K562 (cell line): ENCODE data around the gene EXD2. TPM values are rescaled to one million over a fixed set of nuclear protein-coding genes. Genes with fewer than 3 reads are reported as not detected.

Experiments used
- ATAC-seq: fragments of 200-7000 bp; cut with Tn5 transposase; 3 replicates; pipeline ENCODE4 v1.9.1; 2020; ENCODE audit warnings: moderate library complexity
- BruUV-seq: library from RNA; stranded (reverse); fragments of 400-500 nt; replicated peaks from 2 replicates; lab custom pipeline; 2021; lab: Mats Ljungman, UMichigan
- CTCF ChIA-PET: fragments of 300-600 bp; formaldehyde crosslinking; extraction: SDS; loops from one replicate; lab custom pipeline; 2021; ENCODE audit warnings: low intra/inter-chr PET ratio; lab: Yijun Ruan, JAX
- POLR2A ChIA-PET: fragments of 300-600, 350-650 bp; sonication (Branson Sonifier 250); formaldehyde crosslinking; extraction: SDS; loops from one replicate; lab custom pipeline; 2021; ENCODE audit warnings: antibody characterized with exemption, inconsistent platforms; lab: Yijun Ruan, JAX
- DNase-seq, 4 experiments: peaks; one replicate each; pipeline versions ENCODE4 v3.0.0 to v3.0.0-alpha.2; 2011 to 2018; ENCODE audit warnings: low spot score in 3 of 4, mixed read lengths in 3 of 4; ENCODE audit errors: extremely low read depth in 1 of 4
- FAIRE-seq: peaks from 2 replicates; lab custom pipeline; 2011; peaks lifted over from hg19 to GRCh38; lab: Jason Lieb, UNC
- H2AFZ ChIP-seq: 2 replicates; pipeline ENCODE4 v1.6.0; 2011; ENCODE audit warnings: low read depth, low read length, control low read depth, inconsistent platforms
- H3K27ac ChIP-seq: fragments of 200-600 bp; 3 replicates; pipeline ENCODE4 v1.8.0; 2011; ENCODE audit warnings: low read depth, mild to moderate bottlenecking, control low read depth, inconsistent platforms, low read length, moderate library complexity, mixed read lengths; ENCODE audit errors: extremely low read depth
- H3K27me3 ChIP-seq, 2 experiments: fragments of 300-600 bp in 1 of 2; 2 replicates in 1 of 2; 3 replicates in 1 of 2; pipeline versions ENCODE4 v1.6.0 to v1.8.0; 2011; ENCODE audit warnings: inconsistent platforms in 2 of 2, low read length in 2 of 2, mild to moderate bottlenecking in 1 of 2, mixed read lengths in 1 of 2, moderate library complexity in 1 of 2; ENCODE audit not compliant: control insufficient read depth in 2 of 2, insufficient read depth in 2 of 2
- H3K36me3 ChIP-seq: fragments of 300-600 bp; 3 replicates; pipeline ENCODE4 v1.8.0; 2011; ENCODE audit warnings: mild to moderate bottlenecking, low read length, inconsistent platforms; ENCODE audit not compliant: control insufficient read depth, insufficient read depth
- H3K4me1 ChIP-seq, 2 experiments: fragments of 200-600 bp in 1 of 2; replicated peaks in 1 of 2; 2 replicates in 1 of 2; 3 replicates in 1 of 2; pipeline versions ENCODE4 v1.5.1 to v1.8.0; 2011; ENCODE audit warnings: inconsistent platforms in 2 of 2, low read length in 2 of 2, mild to moderate bottlenecking in 1 of 2, mixed read lengths in 1 of 2, moderate library complexity in 1 of 2; ENCODE audit not compliant: control insufficient read depth in 2 of 2, insufficient read depth in 2 of 2
- H3K4me2 ChIP-seq: 2 replicates; pipeline ENCODE4 v1.6.1; 2011; ENCODE audit warnings: low read length, control low read depth, inconsistent platforms, mixed read lengths; ENCODE audit not compliant: insufficient read depth
- H3K4me3 ChIP-seq: fragments of 200-600 bp; sonication (generic), shearing (Covaris generic); 2 replicates; pipeline ENCODE4 v1.5.1; 2016; ENCODE audit warnings: control low read depth, inconsistent platforms
- H3K79me2 ChIP-seq: fragments of 200-600 bp; 3 replicates; pipeline ENCODE4 v1.8.0; 2011; ENCODE audit warnings: low read length, inconsistent platforms; ENCODE audit not compliant: control insufficient read depth, insufficient read depth
- H3K9ac ChIP-seq, 2 experiments: 2 replicates each; pipeline versions ENCODE4 v1.6.0 to v1.6.1; 2011; ENCODE audit warnings: low read depth in 2 of 2, low read length in 2 of 2, control low read depth in 1 of 2, inconsistent platforms in 1 of 2, mild to moderate bottlenecking in 1 of 2, mixed read lengths in 1 of 2; ENCODE audit not compliant: insufficient read depth in 1 of 2
- H3K9me1 ChIP-seq: one replicate; pipeline ENCODE4 v1.6.0; 2011; ENCODE audit warnings: inconsistent platforms, mild to moderate bottlenecking, low read length, moderate library complexity; ENCODE audit not compliant: control insufficient read depth, insufficient read depth
- H3K9me3 ChIP-seq: replicated peaks from 2 replicates; pipeline ENCODE4 v1.5.1; 2011; ENCODE audit warnings: low read depth, low read length, inconsistent platforms; ENCODE audit not compliant: control insufficient read depth, insufficient read depth
- H4K20me1 ChIP-seq: replicated peaks from 2 replicates; pipeline ENCODE4 v1.6.1; 2011; ENCODE audit warnings: low read length, inconsistent platforms, mixed read lengths; ENCODE audit not compliant: control insufficient read depth, insufficient read depth
- BACH1 ChIP-seq: fragments of 200-800 bp; sonication (Bioruptor generic); IDR thresholded peaks from 2 replicates; pipeline ENCODE4 v1.6.1; 2016; ENCODE audit warnings: missing genetic modification characterization, missing compliant biosample characterization
- CBFA2T2 ChIP-seq: fragments of 450-650 bp; conservative IDR thresholded peaks from 2 replicates; pipeline ENCODE4 v1.6.1; 2017; ENCODE audit warnings: mild to moderate bottlenecking
- GATA2 ChIP-seq: sonication (generic); formaldehyde crosslinking; IDR thresholded peaks from 2 replicates; pipeline ENCODE4 v1.4.0; 2020; ENCODE audit warnings: mild to moderate bottlenecking, missing genetic modification reagents
- KDM2B ChIP-seq: fragments of 250-450 bp; sonication (Bioruptor Pico); IDR thresholded peaks from 2 replicates; pipeline ENCODE4 v1.8.0; 2021; ENCODE audit warnings: mild to moderate bottlenecking, moderate library complexity
- KLF13 ChIP-seq: fragments of 450-650 bp; IDR thresholded peaks from 2 replicates; pipeline ENCODE4 v1.6.1; 2016; ENCODE audit warnings: missing genetic modification characterization, low read depth, mild to moderate bottlenecking, missing compliant biosample characterization, moderate library complexity, borderline replicate concordance
- SIRT6 ChIP-seq: IDR thresholded peaks from one replicate; pipeline ENCODE4 v1.6.1; 2012; ENCODE audit warnings: low read depth, mild to moderate bottlenecking, control low read depth, inconsistent platforms, low read length, moderate library complexity
- SMAD4 ChIP-seq: fragments of 250-450 bp; sonication (Bioruptor Pico); conservative IDR thresholded peaks from 2 replicates; pipeline ENCODE4 v1.8.0; 2021; ENCODE audit warnings: inconsistent platforms, mild to moderate bottlenecking, moderate library complexity
- STAG1 ChIP-seq: sonication (generic); formaldehyde crosslinking; IDR thresholded peaks from 2 replicates; pipeline ENCODE4 v1.5.0; 2020; ENCODE audit warnings: missing genetic modification reagents, borderline replicate concordance
- ZEB2 ChIP-seq: fragments of 450-650 bp; IDR thresholded peaks from 2 replicates; pipeline ENCODE4 v1.6.1; 2016
- ZNF586 ChIP-seq: fragments of 450-650 bp; formaldehyde crosslinking; conservative IDR thresholded peaks from 2 replicates; pipeline ENCODE4 v1.4.0; 2020; ENCODE audit warnings: mild to moderate bottlenecking, moderate library complexity
- ZNF707 ChIP-seq: fragments of 250-450 bp; sonication (Bioruptor Pico); conservative IDR thresholded peaks from 2 replicates; pipeline ENCODE4 v1.8.0; 2022; ENCODE audit warnings: inconsistent platforms, mild to moderate bottlenecking, moderate library complexity
- WGBS: fragments of 100-300 bp; shearing (Covaris generic); methylation state at CpG from one replicate; pipeline ENCODE4 v1.1.6; 2016; ENCODE audit warnings: low coverage, mixed read lengths; ENCODE audit not compliant: insufficient coverage; ENCODE audit errors: missing lambda C conversion rate; 5-methylcytosine and 5-hydroxymethylcytosine counted together
- in situ Hi-C: fragments of 300-500 bp; cut with MboI; formaldehyde crosslinking; loops from 4 replicates; pipeline ENCODE4 v1.15.0; 2018; ENCODE audit warnings: inconsistent platforms, mixed read lengths
- intact Hi-C: fragments of 100-400 bp; cut with micrococcal nuclease; formaldehyde crosslinking; loops from 2 replicates; pipeline ENCODE4 v1.14.2; 2022
- polyA plus RNA-seq, 8 experiments: library from polyadenylated mRNA; depleted of rRNA in 4 of 8; stranded (reverse) in 5 of 8; unstranded in 3 of 8; fragments of >200 nt; fragmentation: Nextera tagmentation in 2 of 8; fragmentation: Illumina TruSeq in 1 of 8; extraction: Ambion mirVana in 2 of 8; extraction: Trizol in 1 of 8; gene quantifications; 2 replicates each; pipeline versions ENCODE4 v1.2.1 to v1.2.3, GENCODE V29; 2011 to 2014; ENCODE audit warnings: inconsistent platforms in 1 of 8, missing spikeins in 1 of 8
- total RNA-seq, 7 experiments: library from RNA; depleted of rRNA in 6 of 7; stranded (reverse); fragments of >200 nt in 6 of 7; fragmentation: Illumina TruSeq in 2 of 7; extraction: Trizol in 2 of 7; gene quantifications; 2 replicates each; pipeline versions ENCODE4 v1.2.1 to v1.2.3, GENCODE V29; 2011 to 2021; ENCODE audit warnings: low replicate concordance in 1 of 7

The EXD2 gene
- total and polyA plus RNA-seq, 9 of the 15 experiments (the other 6 are each of a cell fraction or from before 2014, with no cell fraction given), result 1.6 to 7.5 (median 3.7) TPM

DNA sequence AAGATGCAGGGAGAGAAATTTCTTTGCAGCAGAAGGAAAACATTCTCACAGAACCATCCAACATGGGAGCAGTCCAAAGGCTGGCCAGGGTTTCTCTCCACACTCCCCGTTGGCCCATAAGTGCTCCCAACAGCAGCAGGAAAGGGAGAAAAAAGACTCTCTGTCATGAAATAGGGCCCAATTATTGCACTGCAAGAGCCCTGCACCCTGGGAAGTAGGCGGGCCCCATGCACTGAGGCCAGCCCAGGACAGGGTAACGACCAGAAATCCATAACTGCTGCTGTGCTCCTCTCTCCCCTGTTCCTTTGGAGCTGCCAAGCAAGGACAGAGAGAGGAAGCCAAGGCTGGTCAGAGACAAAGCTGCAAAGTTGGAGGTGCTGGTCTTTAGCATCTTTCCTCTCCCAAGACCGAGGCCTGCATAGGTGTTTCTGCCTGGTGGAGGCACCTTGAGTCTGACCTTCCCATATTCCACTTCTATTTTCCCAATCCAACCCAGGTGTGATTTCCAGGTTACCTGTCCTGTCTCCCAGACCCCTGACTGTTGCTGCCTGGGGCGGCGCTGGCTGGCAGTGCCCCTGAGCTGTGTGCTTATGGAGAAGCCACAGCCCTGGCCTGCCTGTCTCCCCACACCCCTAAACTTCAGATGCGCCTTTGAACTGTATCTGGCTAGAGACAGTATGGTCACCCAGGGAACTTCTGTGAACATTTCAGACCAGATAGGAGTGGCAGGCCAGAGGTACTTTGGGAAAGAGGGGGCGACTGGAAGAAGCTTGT, 75.5 kb downstream of the EXD2 start:
- no peaks in the 10 kb centered on the region; a peak in 1 of 5 replicates for H3K4me1 ChIP-seq
- CTCF ChIA-PET, result no interaction called here

DNA sequence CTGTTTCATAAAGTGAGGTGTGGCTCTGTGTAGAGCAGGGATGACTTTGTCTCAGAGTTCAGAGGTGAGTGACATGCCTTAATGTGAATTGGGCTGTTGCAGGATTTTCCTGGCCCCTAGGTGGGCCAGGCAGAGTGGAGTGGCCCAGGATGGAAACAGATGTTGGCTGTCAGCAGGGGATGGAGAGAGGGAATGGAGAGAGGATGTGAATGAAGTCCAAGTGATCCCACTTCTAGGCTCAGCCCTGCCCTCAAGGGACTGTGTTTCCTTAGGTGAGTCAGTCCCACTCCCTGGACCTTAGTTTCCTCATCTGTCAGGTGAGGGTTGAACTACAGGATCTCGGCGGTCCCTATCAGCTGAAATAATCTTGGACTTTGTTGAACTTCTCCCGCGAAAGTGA, 76.2 kb downstream of the EXD2 start:
- POLR2A ChIA-PET, result no interaction called here

More for the DNA sequence above, 75.5 kb downstream of the EXD2 start:
- Histone ChIP-seq H3K4me2 (no peak overlapping the region), H2AFZ (no peak overlapping the region), H3K36me3 (no peaks in the 10 kb centered on the region), H3K27ac (no peak overlapping the region), H3K79me2 (no peaks in the 10 kb centered on the region), H3K9me3 (no peaks in the 10 kb centered on the region), H4K20me1 (no peaks in the 10 kb centered on the region), H3K4me3 (no peak overlapping the region), H3K27me3 (peaks cover 14 to 71% of the 10 kb centered on the region in 2 experiments; a peak in 4 of 5 replicates), H3K9ac (no peak overlapping the region)
- 0% methylated on average over 8 of the region's 8 CpGs for WGBS
- BruUV-seq, result no TSS peak
- ATAC-seq, result no peak
- in situ Hi-C loops (loop anchor here (25.0 kb wide), 1 partner anchor 196 kb away; no protein-coding TSS in a partner anchor), intact Hi-C loops (no loop called here)
- TF ChIP-seq BACH1 (tag), result no peak
- TF ChIP-seq, all 486 proteins: peak for 0
- POLR2A ChIA-PET, result no interaction called here
- H3K9me1 ChIP-seq, result no peaks in the 10 kb centered on the region
- DNase-seq (no peak), FAIRE-seq (no peak)

More for the DNA sequence above, 76.2 kb downstream of the EXD2 start:
- no peak overlapping the region for H3K27ac ChIP-seq
- no peaks in the 10 kb centered on the region for H4K20me1 ChIP-seq
- ATAC-seq, result no peak
- H3K4me2 ChIP-seq, result no peak overlapping the region
- H3K27me3 ChIP-seq, result peaks cover 14 to 64% of the 10 kb centered on the region in 2 experiments; a peak in 4 of 5 replicates
- CTCF ChIA-PET, result no interaction called here
- 3% methylated on average over 4 of the region's 4 CpGs for WGBS
- in situ Hi-C loops, result loop anchor here (25.0 kb wide), 1 partner anchor 195 kb away; no protein-coding TSS in a partner anchor
- H3K79me2 ChIP-seq, result no peaks in the 10 kb centered on the region
- H3K9me1 ChIP-seq, result no peaks in the 10 kb centered on the region
- no peaks in the 10 kb centered on the region; a peak in 1 of 5 replicates for H3K4me1 ChIP-seq
- DNase-seq, result no peak
- intact Hi-C loops, result no loop called here
- TF ChIP-seq STAG1 (CRISPR knock-in tag) (no peak), KDM2B (CRISPR knock-in tag) (no peak), KLF13 (no peak), SMAD4 (CRISPR knock-in tag) (no peak), SIRT6 (no peak), CBFA2T2 (no peak), ZNF586 (CRISPR knock-in tag) (no peak), ZEB2 (no peak), GATA2 (CRISPR knock-in tag) (no peak), ZNF707 (CRISPR knock-in tag) (no peak)
- no peak overlapping the region for H3K9ac ChIP-seq
- H3K36me3 ChIP-seq, result no peaks in the 10 kb centered on the region
- no peak for FAIRE-seq
- no peak overlapping the region for H2AFZ ChIP-seq
- no peaks in the 10 kb centered on the region for H3K9me3 ChIP-seq
- BruUV-seq, result no TSS peak
- no peak overlapping the region for H3K4me3 ChIP-seq
